ENCODE data around the gene PTH1R. TPM values are rescaled to one million over a fixed set of nuclear protein-coding genes. Genes with fewer than 3 reads are reported as not detected.

The PTH1R gene
- total and polyA plus RNA-seq, 10 of the 15 experiments (the other 5 are each of a cell fraction or from before 2014, with no cell fraction given), result not detected

- intact Hi-C loops (cut with micrococcal nuclease; ENCODE audit: unreplicated experiment), result no loop called here
- no TSS peak for BruUV-seq (replicated peaks)
- DNase-seq (ENCODE audit: low read depth, low spot score) (peak; percentile 57), FAIRE-seq (peak; percentile 27), ATAC-seq (peak; percentile 47)
- peaks cover 65% of the 10 kb centered on the region for H3K4me1 ChIP-seq (ENCODE audit: control insufficient read depth, insufficient read depth, low read length)
- H2AFZ ChIP-seq (ENCODE audit: control insufficient read depth, low read depth, low read length), result no peak overlapping the region
- H3K27me3 ChIP-seq (replicated peaks in 1 of 2; ENCODE audit: control insufficient read depth in 2 of 2, insufficient read depth in 2 of 2, low read length in 1 of 2), result no peaks in the 10 kb centered on the region
- CTCF ChIA-PET, result interaction anchor here (1.2 to 7.2 kb wide), 6 partner anchors 15 to 43 kb away, joined by 3 to 27 read pairs (median 4); no protein-coding TSS in a partner anchor
- no peaks in the 10 kb centered on the region for H4K20me1 ChIP-seq (ENCODE audit: control insufficient read depth, insufficient read depth)
- peak overlapping the region; percentile 94 for H3K27ac ChIP-seq (ENCODE audit: control insufficient read depth, insufficient read depth)
- peak overlapping the region; percentile 60 for H3K4me2 ChIP-seq (ENCODE audit: control insufficient read depth, insufficient read depth)
- H3K9me3 ChIP-seq (replicated peaks; ENCODE audit: control insufficient read depth, insufficient read depth, low read length), result peaks cover 14% of the 10 kb centered on the region
- peaks cover 58% of the 10 kb centered on the region for H3K79me2 ChIP-seq (ENCODE audit: control insufficient read depth, insufficient read depth, low read length)
- SMC1A ChIA-PET (ENCODE audit: uncharacterized antibody, unreplicated experiment), result interaction anchor here (1.1 to 17.5 kb wide), 7 partner anchors 10 to 113 kb away, joined by 3 to 298 read pairs (median 8); partner anchors contain the start of genes CCDC12 and NBEAL2
- POLR2A ChIA-PET, result interaction anchor here (0.5 to 12.6 kb wide), 13 partner anchors 11 to 85 kb away, joined by 3 to 163 read pairs (median 4); partner anchors contain the start of gene NBEAL2
- TF ChIP-seq JUNB (IDR thresholded peaks at IDR 0.05), result no peak
- TF ChIP-seq, protein P1, sequence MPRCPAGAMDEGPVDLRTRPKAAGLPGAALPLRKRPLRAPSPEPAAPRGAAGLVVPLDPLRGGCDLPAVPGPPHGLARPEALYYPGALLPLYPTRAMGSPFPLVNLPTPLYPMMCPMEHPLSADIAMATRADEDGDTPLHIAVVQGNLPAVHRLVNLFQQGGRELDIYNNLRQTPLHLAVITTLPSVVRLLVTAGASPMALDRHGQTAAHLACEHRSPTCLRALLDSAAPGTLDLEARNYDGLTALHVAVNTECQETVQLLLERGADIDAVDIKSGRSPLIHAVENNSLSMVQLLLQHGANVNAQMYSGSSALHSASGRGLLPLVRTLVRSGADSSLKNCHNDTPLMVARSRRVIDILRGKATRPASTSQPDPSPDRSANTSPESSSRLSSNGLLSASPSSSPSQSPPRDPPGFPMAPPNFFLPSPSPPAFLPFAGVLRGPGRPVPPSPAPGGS (IDR thresholded peaks at IDR 0.05; ENCODE audit: borderline replicate concordance, insufficient read depth, low read depth, low read length, poor library complexity, severe bottlenecking), result no peak
- TF ChIP-seq KLF5 (IDR thresholded peaks at IDR 0.05; ENCODE audit: partially characterized antibody), result no peak
- no peak for TF ChIP-seq KDM1A (IDR thresholded peaks at IDR 0.05; ENCODE audit: borderline replicate concordance)
- TF ChIP-seq IKZF1 (conservative IDR thresholded peaks at IDR 0.05), result peak; percentile 47; the same call in 1 of the 2 replicates
- peak; percentile 76 for TF ChIP-seq RUNX3 (IDR thresholded peaks at IDR 0.05; ENCODE audit: low read length)
- TF ChIP-seq SP1 (IDR thresholded peaks at IDR 0.05; ENCODE audit: low read depth, low read length), result peak; percentile 27
- no peak for TF ChIP-seq TARDBP (IDR thresholded peaks at IDR 0.05; ENCODE audit: borderline replicate concordance)
- TF ChIP-seq, protein P2, sequence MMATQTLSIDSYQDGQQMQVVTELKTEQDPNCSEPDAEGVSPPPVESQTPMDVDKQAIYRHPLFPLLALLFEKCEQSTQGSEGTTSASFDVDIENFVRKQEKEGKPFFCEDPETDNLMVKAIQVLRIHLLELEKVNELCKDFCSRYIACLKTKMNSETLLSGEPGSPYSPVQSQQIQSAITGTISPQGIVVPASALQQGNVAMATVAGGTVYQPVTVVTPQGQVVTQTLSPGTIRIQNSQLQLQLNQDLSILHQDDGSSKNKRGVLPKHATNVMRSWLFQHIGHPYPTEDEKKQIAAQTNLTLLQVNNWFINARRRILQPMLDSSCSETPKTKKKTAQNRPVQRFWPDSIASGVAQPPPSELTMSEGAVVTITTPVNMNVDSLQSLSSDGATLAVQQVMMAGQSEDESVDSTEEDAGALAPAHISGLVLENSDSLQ (IDR thresholded peaks at IDR 0.05), result 0 out of 2 replicates have a peak, but pooled peaks have one; percentile 8
- no peak for TF ChIP-seq CHD1 (IDR thresholded peaks at IDR 0.05; ENCODE audit: low read depth, low read length)
- no peak for TF ChIP-seq RFX5 (IDR thresholded peaks at IDR 0.05; ENCODE audit: low read depth, low read length)
- 0 out of 2 replicates have a peak, but pooled peaks have one; percentile 38 for TF ChIP-seq NBN (IDR thresholded peaks at IDR 0.05)
- TF ChIP-seq NFIC (IDR thresholded peaks at IDR 0.05; ENCODE audit: low read depth, low read length), result peak; percentile 53; the same call in 1 of the 2 replicates
- peak; percentile 71; the same call in 1 of the 2 replicates for TF ChIP-seq DPF2 (IDR thresholded peaks at IDR 0.05)
- 0 out of 2 replicates have a peak, but pooled peaks have one; percentile 15 for TF ChIP-seq CBFB (IDR thresholded peaks at IDR 0.05; ENCODE audit: low read depth)
- no peak for TF ChIP-seq RBBP5 (conservative IDR thresholded peaks at IDR 0.05)
- TF ChIP-seq GATAD2B (conservative IDR thresholded peaks at IDR 0.05; ENCODE audit: low read depth), result no peak; the same call in 1 of the 2 replicates
- peak overlapping the region; percentile 38; the same call in 1 of the 2 replicates for H3K9ac ChIP-seq (ENCODE audit: control insufficient read depth, insufficient read depth, low read length)
- peak overlapping the region; percentile 38 for H3K4me3 ChIP-seq
- RAD21 ChIA-PET (ENCODE audit: unreplicated experiment), result interaction anchor here (0.6 to 5.3 kb wide), 7 partner anchors 13 to 66 kb away, joined by 3 to 48 read pairs (median 4); partner anchors contain the start of gene NBEAL2
- peaks cover 16 to 36% of the 10 kb centered on the region in 2 experiments for H3K36me3 ChIP-seq (ENCODE audit: control insufficient read depth in 2 of 2, insufficient read depth in 2 of 2, low read length in 1 of 2)
- 38% methylated on average over 6 of the region's 6 CpGs for WGBS (ENCODE audit: insufficient coverage, insufficient replicate concordance, low lambda C conversion rate, missing lambda C conversion rate)
- in situ Hi-C loops (cut with MboI), result no loop called here
These were observed 54.3 kb downstream of the PTH1R start for GRCh38 chr3:46931631-46932331.

All from GM12878 (cell line).